ENCODE measurements around the gene DYNLRB1. TPM values are rescaled to one million over a fixed set of nuclear protein-coding genes. Genes with fewer than 3 reads are reported as not detected.

The DYNLRB1 gene
- total and polyA plus RNA-seq, 2 of the 13 experiments (the other 11 are each of a cell fraction or from before 2014, with no cell fraction given), result 140 to 244 TPM

GRCh38 chr20:34532756-34533155 is 16.5 kb downstream of the DYNLRB1 start:
- CTCF ChIA-PET (ENCODE audit: low intra/inter-chr PET ratio, low total read pairs), result no interaction called here
- intact Hi-C loops (cut with micrococcal nuclease; ENCODE audit: unreplicated experiment), result no loop called here
- peaks cover 71 to 93% of the 10 kb centered on the region in 2 experiments for H3K36me3 ChIP-seq (replicated peaks in 1 of 2; ENCODE audit: control insufficient read depth in 1 of 2, insufficient read depth in 2 of 2, low read length in 2 of 2)
- TF ChIP-seq ZNF777 (CRISPR knock-in tag; IDR thresholded peaks at IDR 0.05) (no peak), POLR2G (IDR thresholded peaks at IDR 0.05; ENCODE audit: low read depth, low read length) (no peak), RFXAP (CRISPR knock-in tag; IDR thresholded peaks at IDR 0.05; ENCODE audit: borderline replicate concordance) (no peak), ZSCAN21 (CRISPR knock-in tag; IDR thresholded peaks at IDR 0.05; ENCODE audit: borderline replicate concordance) (no peak), ZNF720 (CRISPR knock-in tag; IDR thresholded peaks at IDR 0.05) (no peak), ZNF468 (CRISPR knock-in tag; IDR thresholded peaks at IDR 0.05) (no peak), ZFP36L2 (CRISPR knock-in tag; IDR thresholded peaks at IDR 0.05) (no peak), TBL1XR1 (IDR thresholded peaks at IDR 0.05; ENCODE audit: borderline replicate concordance, low read length, partially characterized antibody) (no peak), ZNF891 (CRISPR knock-in tag; IDR thresholded peaks at IDR 0.05) (no peak), ETV6 (CRISPR knock-in tag; conservative IDR thresholded peaks at IDR 0.05) (no peak), SMC3 (IDR thresholded peaks at IDR 0.05; ENCODE audit: low read length) (no peak), MIXL1 (CRISPR knock-in tag; IDR thresholded peaks at IDR 0.05) (no peak), POGZ (CRISPR knock-in tag; IDR thresholded peaks at IDR 0.05) (no peak), MYNN (CRISPR knock-in tag; IDR thresholded peaks at IDR 0.05; ENCODE audit: low read depth) (no peak), ZKSCAN8 (CRISPR knock-in tag; IDR thresholded peaks at IDR 0.05; ENCODE audit: borderline replicate concordance) (no peak), NFE2L1 (CRISPR knock-in tag; IDR thresholded peaks at IDR 0.05; ENCODE audit: borderline replicate concordance) (no peak), GLMP (CRISPR knock-in tag; IDR thresholded peaks at IDR 0.05; ENCODE audit: borderline replicate concordance) (no peak), KIAA2018 (CRISPR knock-in tag; IDR thresholded peaks at IDR 0.05; ENCODE audit: borderline replicate concordance) (no peak), NKX3-1 (CRISPR knock-in tag; IDR thresholded peaks at IDR 0.05) (no peak)

More at GRCh38 chr20:34532756-34533155, 16.5 kb downstream of the DYNLRB1 start:
- H3K9ac ChIP-seq (ENCODE audit: insufficient read depth, low read depth, low read length), result no peak overlapping the region
- no peaks in the 10 kb centered on the region for H3K4me1 ChIP-seq (ENCODE audit: insufficient read depth, low read length)
- no peak overlapping the region for H2AFZ ChIP-seq (ENCODE audit: low read length)
- no peaks in the 10 kb centered on the region for H3K27me3 ChIP-seq (ENCODE audit: control insufficient read depth in 1 of 2, insufficient read depth in 2 of 2, low read length in 2 of 2)
- WGBS (ENCODE audit: low lambda C conversion rate), result 95% methylated on average over 7 of the region's 7 CpGs
- H4K20me1 ChIP-seq (ENCODE audit: insufficient read depth, low read length), result peaks cover 4% of the 10 kb centered on the region; the same call in 1 of the 2 replicates
- DNase-seq (ENCODE audit: low spot score) (no peak), ATAC-seq (no peak), FAIRE-seq (no peak)
- H3K79me2 ChIP-seq (ENCODE audit: insufficient read depth, low read length), result peaks cover 13% of the 10 kb centered on the region
- H3K4me3 ChIP-seq (replicated peaks in 1 of 3; ENCODE audit: insufficient read depth in 1 of 3, low read depth in 2 of 3, low read length in 3 of 3), result no peak overlapping the region
- in situ Hi-C loops (cut with HindIII; ENCODE audit: extremely low pct_ligation_motif_present, low pct_unique_long_range_greater_than_20kb), result no loop called here
- H3K27ac ChIP-seq (ENCODE audit: extremely low read length, insufficient read depth, low read length), result no peak overlapping the region
- no peaks in the 10 kb centered on the region for H3K9me3 ChIP-seq (ENCODE audit: low read length)
- no TSS peak for BruUV-seq (replicated peaks)
- no peak overlapping the region for H3K4me2 ChIP-seq (ENCODE audit: low read depth, low read length)
- POLR2A ChIA-PET, result interaction anchor here (0.9 kb wide), 1 partner anchor 17 kb away, joined by 5 read pairs; the partner anchor contains the start of gene DYNLRB1

Data from HepG2 (cell line).